NAMALWA (cell line): Measurements from ENCODE around the gene TLL2.
A peak's percentile ranks its signal among the peaks of the same experiment; 100 is the strongest.
"Not testable (repeated sequence)": the region's sequence is repeated elsewhere in the genome, so short reads cannot be mapped to it uniquely, and the experiment has no call there.

ENCODE experiments used
- DNase-seq: peaks from one replicate; pipeline ENCODE4 v3.0.0-alpha.2; 2015; ENCODE audit warnings: low spot score

Gene TLL2

GRCh38 chr10:96513698-96514561 is at the start of gene TLL2:
TSS of gene TLL2 (minus strand) at chr10:96513926. CDS start at chr10:96513685, 241 bp downstream.
- DNase-seq, result peak; percentile 92

- DNase-seq, result no peak
These were observed 47.5 kb upstream of the TLL2 start for GRCh38 chr10:96560966-96561887.

GRCh38 chr10:96560489-96560888 is 46.8 kb upstream of the TLL2 start:
- no peak for DNase-seq

- peak; percentile 55 for DNase-seq
These were observed 42.3 kb upstream of the TLL2 start for GRCh38 chr10:96556003-96556402.

GRCh38 chr10:96555330-96555729 is 41.6 kb upstream of the TLL2 start:
- no peak for DNase-seq

GRCh38 chr10:96548589-96548988 is 34.9 kb upstream of the TLL2 start:
- DNase-seq, result no peak

- DNase-seq, result not testable (repeated sequence)
These were observed 31.8 kb upstream of the TLL2 start for GRCh38 chr10:96545558-96545957.

GRCh38 chr10:96541921-96542320 is 28.2 kb upstream of the TLL2 start:
- DNase-seq, result no peak

GRCh38 chr10:96540240-96540639 is 26.5 kb upstream of the TLL2 start:
- no peak for DNase-seq

GRCh38 chr10:96538683-96539082 is 25.0 kb upstream of the TLL2 start:
- DNase-seq, result no peak

- no peak for DNase-seq
These were observed 22.4 kb upstream of the TLL2 start for GRCh38 chr10:96536129-96536528.

- no peak for DNase-seq
These were observed 18.8 kb upstream of the TLL2 start for GRCh38 chr10:96532523-96532922.

- no peak for DNase-seq
These were observed 16.0 kb upstream of the TLL2 start for GRCh38 chr10:96529634-96530279.

- no peak for DNase-seq
These were observed 11.0 kb upstream of the TLL2 start for GRCh38 chr10:96524741-96525140.

- DNase-seq, result no peak
These were observed 3.6 kb upstream of the TLL2 start for GRCh38 chr10:96517284-96517683.

GRCh38 chr10:96516337-96516736 is 2.6 kb upstream of the TLL2 start:
- no peak for DNase-seq

- peak; percentile 77 for DNase-seq
These were observed 425 bp downstream of the TLL2 start for GRCh38 chr10:96513305-96513697.

GRCh38 chr10:96512524-96513304 is 1.0 kb downstream of the TLL2 start:
- peak; percentile 21 for DNase-seq

GRCh38 chr10:96511044-96511945 is 2.4 kb downstream of the TLL2 start:
- DNase-seq, result peak; percentile 59

GRCh38 chr10:96509017-96509641 is 4.6 kb downstream of the TLL2 start:
- no peak for DNase-seq
